Measurements from ENCODE around the gene AK3. TPM values are rescaled to one million over a fixed set of nuclear protein-coding genes. Genes with fewer than 3 reads are reported as not detected.
A peak's percentile ranks its signal among the peaks of the same experiment; 100 is the strongest.

Gene AK3
- total and polyA plus RNA-seq, 2 donors (not counting 3 experiments of a cell fraction or from before 2014, with no cell fraction given) = 20.6 to 42.3 TPM

GRCh38 chr9:4714266-4715016 lies 26.6 kb downstream of the AK3 start:
- DNase-seq (ENCODE audit: low read depth, low spot score) = peak; percentile 37
- Histone ChIP-seq H3K9me1 (replicated peaks; ENCODE audit: control insufficient read depth, extremely low read depth, insufficient read depth, low read length) (no peaks in the 10 kb centered on the region), H2AFZ (ENCODE audit: low read depth, low read length) (no peak overlapping the region), H3K27me3 (ENCODE audit: control insufficient read depth in 2 of 2, insufficient read depth in 2 of 2, low read length in 2 of 2) (no peaks in the 10 kb centered on the region), H3K36me3 (ENCODE audit: control insufficient read depth in 2 of 2, extremely low read depth in 1 of 2, insufficient read depth in 2 of 2, low read length in 2 of 2) (peaks cover 11% of the 10 kb centered on the region in 2 experiments), H3K9me3 (replicated peaks; ENCODE audit: control insufficient read depth, insufficient read depth, low read length) (no peaks in the 10 kb centered on the region), H4K20me1 (replicated peaks; ENCODE audit: control insufficient read depth, extremely low read depth, insufficient read depth, low read length) (no peaks in the 10 kb centered on the region), H3K79me2 (ENCODE audit: control insufficient read depth, insufficient read depth, low read length) (no peaks in the 10 kb centered on the region), H3K4me2 (ENCODE audit: insufficient read depth, low read length) (no peak overlapping the region), H3K9ac (replicated peaks; ENCODE audit: extremely low read depth, insufficient read depth, low read length) (no peak overlapping the region), H3K4me1 (ENCODE audit: control insufficient read depth, extremely low read depth, insufficient read depth, low read length) (no peaks in the 10 kb centered on the region), H3K4me3 (replicated peaks in 1 of 3; ENCODE audit: insufficient read depth in 1 of 3, low read depth in 1 of 3, low read length in 3 of 3) (no peak overlapping the region), H3K27ac (ENCODE audit: insufficient read depth, low read depth, low read length) (no peak overlapping the region)
- intact Hi-C loops (cut with micrococcal nuclease) = no loop called here
- ChIA-PET CTCF (interaction anchor here (0.6 to 1.5 kb wide), 3 partner anchors 11 to 52 kb away, joined by 3 to 4 read pairs (median 3); no protein-coding TSS in a partner anchor), POLR2A (no interaction called here)
- no TSS peak for BruUV-seq (replicated peaks)
- dilution Hi-C loops (cut with MboI; ENCODE audit: extremely low pct_ligation_motif_present, low sequenced_read_pairs) = no loop called here
- TF ChIP-seq EZH2 (IDR thresholded peaks at IDR 0.05; ENCODE audit: borderline replicate concordance, low read depth, low read length, severe bottlenecking) (no peak), GATA2 (IDR thresholded peaks at IDR 0.05; ENCODE audit: insufficient read depth, insufficient read length, low read depth, low read length) (no peak), FOS (IDR thresholded peaks at IDR 0.05; ENCODE audit: borderline replicate concordance, insufficient read depth, low read length) (no peak), POLR2A (IDR thresholded peaks at IDR 0.05; ENCODE audit: low read depth, low read length) (no peak), CTCF (IDR thresholded peaks at IDR 0.05; ENCODE audit: extremely low read depth in 1 of 2, insufficient read depth in 1 of 2, low read depth in 1 of 2, low read length in 2 of 2) (no peak), POLR2AphosphoS5 (IDR thresholded peaks at IDR 0.05; ENCODE audit: insufficient read depth, low read depth, low read length) (no peak), MYC (IDR thresholded peaks at IDR 0.05; ENCODE audit: low read depth, low read length) (no peak), JUN (IDR thresholded peaks at IDR 0.05; ENCODE audit: borderline replicate concordance, insufficient read depth, insufficient read length, low read depth) (no peak), MAX (IDR thresholded peaks at IDR 0.05; ENCODE audit: insufficient read depth, insufficient read length) (no peak)
- FAIRE-seq = no peak
